Skin of body (tissue), 2 donors: ENCODE results near the gene CHST9. TPM values are rescaled to one million over a fixed set of nuclear protein-coding genes. Genes with fewer than 3 reads are reported as not detected.
"Not testable (repeated sequence)": the region's sequence is repeated elsewhere in the genome, so short reads cannot be mapped to it uniquely, and the experiment has no call there.

ENCODE experiments used
- DNase-seq: peaks from one replicate; lab custom pipeline; 2025; lab: John Stamatoyannopoulos, UW
- total RNA-seq: library from RNA; depleted of rRNA; stranded (reverse); fragments of >200 nt; gene quantifications from one replicate; pipeline ENCODE4 v1.2.3, GENCODE V29; 2014

The CHST9 gene, protein sequence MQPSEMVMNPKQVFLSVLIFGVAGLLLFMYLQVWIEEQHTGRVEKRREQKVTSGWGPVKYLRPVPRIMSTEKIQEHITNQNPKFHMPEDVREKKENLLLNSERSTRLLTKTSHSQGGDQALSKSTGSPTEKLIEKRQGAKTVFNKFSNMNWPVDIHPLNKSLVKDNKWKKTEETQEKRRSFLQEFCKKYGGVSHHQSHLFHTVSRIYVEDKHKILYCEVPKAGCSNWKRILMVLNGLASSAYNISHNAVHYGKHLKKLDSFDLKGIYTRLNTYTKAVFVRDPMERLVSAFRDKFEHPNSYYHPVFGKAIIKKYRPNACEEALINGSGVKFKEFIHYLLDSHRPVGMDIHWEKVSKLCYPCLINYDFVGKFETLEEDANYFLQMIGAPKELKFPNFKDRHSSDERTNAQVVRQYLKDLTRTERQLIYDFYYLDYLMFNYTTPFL
- total RNA-seq, result 0.39 TPM

- DNase-seq, result no peak
Observed at GRCh38 chr18:27185025-27185763, at the start of gene CHST9. Gene CHST9 (minus strand): TSS chr18:27185308. CDS start chr18:27142809, 42,499 bp downstream.

- DNase-seq, result not testable (repeated sequence)
Observed at GRCh38 chr18:27232355-27232754, 47.2 kb upstream of the CHST9 start.

GRCh38 chr18:27231671-27232070 is 46.6 kb upstream of the CHST9 start:
- DNase-seq, result not testable (repeated sequence)

DNA sequence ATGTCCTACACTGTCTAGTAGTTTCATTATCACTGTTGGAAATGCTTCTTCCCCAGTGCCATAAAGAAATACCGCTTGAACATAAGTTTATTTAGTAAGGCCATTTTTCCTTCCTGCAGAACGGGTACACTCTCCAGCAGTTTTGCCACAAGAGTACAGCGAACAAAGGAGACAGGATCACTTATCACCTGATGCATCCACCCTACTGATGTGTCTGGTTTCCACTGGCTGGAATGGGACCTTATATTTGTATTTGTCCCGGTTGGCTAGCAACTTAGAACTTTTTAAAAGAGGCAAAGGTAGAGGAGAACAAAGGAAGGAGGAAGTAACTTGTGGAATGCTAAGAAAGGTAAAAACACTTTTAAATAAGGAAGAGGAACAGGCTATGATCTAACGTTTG is 46.1 kb upstream of the CHST9 start:
- not testable (repeated sequence) for DNase-seq

- no peak for DNase-seq
Observed at GRCh38 chr18:27227721-27228120, 42.6 kb upstream of the CHST9 start.

DNA sequence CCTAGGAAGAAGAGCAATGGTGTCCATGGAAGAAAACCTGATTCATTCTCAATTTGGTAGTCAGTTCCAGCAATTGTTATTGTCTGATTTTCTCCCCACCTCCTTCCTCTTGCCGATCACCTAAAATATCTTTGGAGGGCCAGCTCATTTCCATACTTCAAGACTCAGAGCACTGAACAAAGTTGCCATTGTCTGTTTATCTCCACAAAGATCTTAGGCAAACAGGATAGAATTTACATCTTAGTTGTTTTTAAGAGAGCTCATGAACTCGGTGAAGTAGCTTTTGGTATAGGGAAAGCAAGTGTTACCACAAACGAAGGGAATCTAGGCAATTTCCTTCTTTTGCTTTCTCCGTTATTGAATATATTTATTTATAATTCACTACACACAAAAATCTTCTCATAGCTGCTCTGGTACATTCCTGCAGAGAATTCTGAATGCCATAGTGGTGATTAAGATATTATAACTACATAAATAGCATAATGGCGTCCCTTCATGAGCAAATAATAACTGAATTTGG is 41.5 kb upstream of the CHST9 start:
- DNase-seq, result no peak

DNA sequence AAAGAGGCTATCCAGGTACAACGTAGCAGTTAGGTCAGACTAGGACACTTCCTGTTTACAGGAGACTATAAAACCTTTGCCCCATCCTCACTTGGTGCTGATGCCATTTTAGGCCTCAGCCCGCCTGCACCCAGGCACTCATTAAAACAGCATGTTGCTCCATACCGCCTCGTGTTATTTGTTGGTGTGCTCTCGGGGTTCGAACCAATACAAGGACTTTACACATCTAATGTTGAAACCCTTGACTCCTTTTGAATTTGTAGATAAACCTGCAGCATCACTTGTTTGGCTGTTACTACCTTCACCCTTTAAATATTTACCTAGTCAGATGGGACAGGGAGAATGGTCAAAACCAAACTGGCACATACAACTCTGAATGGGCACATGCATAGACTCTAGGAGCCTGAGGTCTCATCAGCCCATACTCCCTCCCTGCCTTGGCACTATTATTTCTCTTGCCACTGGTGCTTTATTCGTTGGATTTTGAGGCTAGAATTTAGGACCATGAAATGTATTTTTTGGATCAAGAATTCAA is 40.9 kb upstream of the CHST9 start:
- DNase-seq, result no peak

DNA sequence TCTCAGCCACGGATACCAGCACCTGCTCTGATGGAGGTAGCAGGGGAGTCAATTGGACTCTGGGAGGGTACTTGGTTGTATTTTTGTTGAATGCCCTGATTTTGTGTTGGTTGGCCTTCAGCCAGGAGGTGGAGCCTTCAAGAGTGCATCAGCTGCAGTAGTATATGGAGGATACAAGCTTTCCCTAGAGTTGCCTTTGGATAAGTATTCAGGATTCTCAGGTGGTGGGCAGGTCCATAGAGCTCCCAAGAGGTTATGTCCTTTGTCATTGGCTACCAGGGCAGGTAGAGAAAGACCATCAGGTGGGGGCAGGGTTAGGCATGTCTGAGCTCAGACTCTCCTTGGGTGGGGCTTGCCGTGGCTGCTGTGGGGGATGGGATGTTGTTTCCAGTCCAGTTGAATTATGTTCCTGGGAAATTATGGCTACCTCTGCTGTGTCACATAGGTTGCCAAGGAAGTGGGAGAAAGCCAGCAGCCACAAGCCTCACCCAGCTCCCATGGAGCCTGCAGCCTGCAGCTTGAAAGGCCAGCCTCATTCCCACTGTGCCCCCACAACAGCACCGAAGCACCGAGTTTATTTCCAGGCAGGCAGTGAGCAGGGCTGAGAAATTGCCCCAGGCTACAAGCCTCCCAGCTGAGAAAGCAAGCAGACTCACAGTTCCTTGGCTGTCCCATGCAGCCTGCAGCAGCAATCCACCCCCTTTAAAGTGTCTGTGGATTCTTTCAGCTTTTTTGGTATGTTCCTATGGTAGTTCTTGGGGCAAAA is 38.6 kb upstream of the CHST9 start:
- DNase-seq, result no peak

- no peak for DNase-seq
Observed at GRCh38 chr18:27214831-27215230, 29.7 kb upstream of the CHST9 start.

- DNase-seq, result no peak
Observed at GRCh38 chr18:27213123-27213717, 28.1 kb upstream of the CHST9 start.

DNA sequence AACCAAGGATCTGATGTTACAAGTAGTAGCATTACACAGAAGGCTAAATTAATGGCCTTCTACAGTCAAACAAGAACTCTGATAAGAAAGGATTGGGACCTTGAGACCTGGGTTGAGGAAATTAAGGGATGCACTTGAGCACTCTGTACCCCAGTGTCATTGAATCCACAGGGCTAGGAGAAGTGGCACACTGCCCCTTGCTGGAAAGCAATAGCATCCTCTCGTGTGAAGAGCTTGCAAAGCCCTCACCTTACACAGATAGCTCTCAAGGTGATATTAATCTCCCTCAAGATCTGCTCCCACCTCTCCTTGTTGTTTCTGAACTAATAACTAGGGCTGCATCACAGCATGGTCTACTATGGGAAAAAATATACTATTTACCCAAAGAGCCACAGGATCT is 26.5 kb upstream of the CHST9 start:
- no peak for DNase-seq

GRCh38 chr18:27206411-27206810 is 21.3 kb upstream of the CHST9 start:
- no peak for DNase-seq

GRCh38 chr18:27202741-27203140 is 17.6 kb upstream of the CHST9 start:
- DNase-seq, result no peak

DNA sequence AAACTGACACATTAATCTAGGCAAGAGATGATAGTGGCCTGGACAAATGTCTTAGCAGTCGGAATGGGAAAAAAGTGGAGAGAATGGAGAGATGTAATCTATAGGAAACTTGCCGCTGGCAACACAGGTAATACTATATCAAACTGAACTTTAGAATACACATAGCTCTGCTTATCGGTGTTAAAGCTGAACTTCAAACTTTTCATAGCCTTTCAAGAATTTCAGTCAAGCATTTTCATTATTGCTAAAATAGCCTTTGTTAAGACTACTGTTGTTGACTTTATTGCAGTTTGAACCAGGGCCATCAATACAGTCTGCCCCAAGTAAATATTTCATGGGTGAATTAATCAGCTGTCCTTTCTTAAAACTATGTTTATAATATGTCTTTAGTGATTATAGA is 12.9 kb upstream of the CHST9 start:
- DNase-seq, result no peak

- no peak for DNase-seq
Observed at GRCh38 chr18:27188309-27188708, 3.2 kb upstream of the CHST9 start.

DNA sequence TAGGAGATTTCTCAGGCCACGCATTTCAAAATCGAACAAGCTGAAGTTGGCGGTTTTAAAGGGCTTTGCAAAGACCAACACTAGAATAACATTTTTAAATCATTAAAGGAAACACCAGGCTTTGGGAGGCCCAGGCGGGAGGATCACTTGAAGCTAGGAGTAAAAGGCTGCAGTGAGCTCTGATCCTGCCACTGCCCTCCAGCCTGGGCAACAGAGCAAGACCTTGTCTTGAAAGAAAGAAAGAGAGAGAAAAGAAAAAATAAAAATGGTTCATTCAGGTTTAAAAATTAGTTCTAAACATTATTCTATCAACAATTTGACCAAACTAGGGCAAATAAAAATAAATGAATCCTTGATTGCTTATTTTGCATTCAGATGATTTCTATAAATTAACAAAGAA is 789 bp upstream of the CHST9 start:
- DNase-seq, result no peak

DNA sequence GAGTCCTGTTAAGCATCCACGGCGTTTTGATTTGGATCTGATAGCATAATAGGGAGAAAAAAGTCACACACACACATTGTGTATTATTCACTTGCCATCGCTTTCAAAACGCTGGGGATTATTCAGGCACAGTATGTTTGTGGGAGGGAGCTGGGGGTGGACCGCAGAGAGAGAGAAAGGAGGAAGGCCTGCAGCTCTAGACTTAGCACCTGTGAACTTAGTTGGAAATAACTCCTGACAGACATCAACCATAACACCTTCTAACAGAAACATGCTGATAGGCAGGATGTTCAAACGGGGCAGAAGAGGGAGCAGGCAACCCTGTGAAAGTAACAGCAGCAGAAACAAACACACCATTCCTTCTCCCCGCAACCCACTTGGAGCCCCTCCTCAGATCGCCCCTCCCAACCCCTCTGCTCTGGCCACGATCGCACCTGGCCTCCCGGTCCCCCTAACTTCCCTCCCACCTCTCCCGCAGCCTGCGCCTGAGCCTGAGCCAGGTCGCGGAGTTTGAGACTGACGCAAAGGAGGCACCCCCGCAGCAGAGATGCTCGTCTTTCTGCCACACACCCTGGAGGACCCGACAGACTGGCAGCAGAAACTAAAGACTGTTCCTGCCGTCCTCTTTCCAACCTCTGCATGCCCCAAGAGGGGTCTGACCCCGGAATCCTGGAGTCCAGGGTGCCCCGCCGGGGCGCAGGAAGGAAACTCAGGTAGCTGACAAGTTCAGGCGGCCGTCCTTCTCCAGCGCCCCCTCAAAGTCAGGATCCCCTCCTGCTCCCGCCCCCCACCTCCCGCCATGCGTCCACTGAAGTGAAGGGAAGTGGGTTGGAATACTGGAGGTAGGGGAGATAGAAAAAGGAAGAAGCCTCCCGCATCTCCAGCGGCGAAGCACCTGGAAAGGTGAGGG is 738 bp downstream of the CHST9 start:
- no peak for DNase-seq

DNA sequence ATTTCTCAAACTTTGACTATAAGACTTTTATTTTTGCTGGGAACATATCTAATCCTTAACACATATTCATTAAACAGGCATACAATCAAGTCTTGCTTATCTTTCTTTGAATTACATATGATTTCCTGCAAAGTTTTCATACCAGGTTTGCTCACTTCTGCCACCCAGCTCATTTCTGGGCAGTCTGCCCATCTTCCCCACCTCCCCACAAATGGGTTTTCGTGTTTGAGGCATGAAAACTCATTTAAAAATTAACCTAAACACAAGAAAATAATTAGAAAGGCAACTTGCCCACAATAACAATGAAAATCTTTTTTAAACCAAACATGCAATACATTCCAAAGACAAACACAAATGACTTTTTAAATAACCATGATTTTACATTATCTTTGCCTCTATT is 3.4 kb downstream of the CHST9 start:
- DNase-seq, result no peak

- no peak for DNase-seq
Observed at GRCh38 chr18:27178424-27178823, 6.7 kb downstream of the CHST9 start.

- DNase-seq, result no peak
Observed at GRCh38 chr18:27175914-27176313, 9.2 kb downstream of the CHST9 start.
